Fibroblast of gingiva (primary cell): Measurements from ENCODE around the gene CLEC10A.
"Not testable (repeated sequence)": the region's sequence is repeated elsewhere in the genome, so short reads cannot be mapped to it uniquely, and the experiment has no call there.

ENCODE experiments used
- DNase-seq: peaks from one replicate; pipeline ENCODE4 v3.0.0-alpha.2; 2011; ENCODE audit warnings: low read depth

Gene CLEC10A

DNA sequence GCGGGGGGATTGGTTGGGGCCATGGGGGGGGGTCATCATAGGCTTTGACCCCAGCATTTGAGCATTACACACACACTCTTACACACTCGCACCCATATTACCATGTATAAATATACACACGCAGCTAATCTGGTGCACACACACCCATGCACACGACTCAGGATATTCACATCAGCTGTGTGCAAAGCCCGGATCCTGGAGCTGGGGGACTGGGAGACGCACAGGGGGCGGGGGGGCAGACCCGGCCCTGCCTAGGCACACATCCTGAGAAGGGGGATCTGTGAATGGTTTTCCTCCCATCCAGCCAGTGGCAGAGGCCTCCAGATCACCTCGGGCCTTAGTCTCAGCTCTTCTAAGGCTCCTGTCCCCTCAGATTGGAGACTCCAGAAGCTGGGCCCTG lies 28.9 kb upstream of the CLEC10A start:
- DNase-seq = no peak

- no peak for DNase-seq
Observed at GRCh38 chr17:7108560-7108925, 28.5 kb upstream of the CLEC10A start.

- DNase-seq = no peak
Observed at GRCh38 chr17:7107795-7108559, 27.9 kb upstream of the CLEC10A start.

- no peak for DNase-seq
Observed at GRCh38 chr17:7107012-7107754, 27.1 kb upstream of the CLEC10A start.

- DNase-seq = no peak
Observed at GRCh38 chr17:7102421-7102820, 22.4 kb upstream of the CLEC10A start.

GRCh38 chr17:7101531-7101930 lies 21.5 kb upstream of the CLEC10A start:
- no peak for DNase-seq

- DNase-seq = not testable (repeated sequence)
Observed at GRCh38 chr17:7100641-7101379, 20.8 kb upstream of the CLEC10A start.

DNA sequence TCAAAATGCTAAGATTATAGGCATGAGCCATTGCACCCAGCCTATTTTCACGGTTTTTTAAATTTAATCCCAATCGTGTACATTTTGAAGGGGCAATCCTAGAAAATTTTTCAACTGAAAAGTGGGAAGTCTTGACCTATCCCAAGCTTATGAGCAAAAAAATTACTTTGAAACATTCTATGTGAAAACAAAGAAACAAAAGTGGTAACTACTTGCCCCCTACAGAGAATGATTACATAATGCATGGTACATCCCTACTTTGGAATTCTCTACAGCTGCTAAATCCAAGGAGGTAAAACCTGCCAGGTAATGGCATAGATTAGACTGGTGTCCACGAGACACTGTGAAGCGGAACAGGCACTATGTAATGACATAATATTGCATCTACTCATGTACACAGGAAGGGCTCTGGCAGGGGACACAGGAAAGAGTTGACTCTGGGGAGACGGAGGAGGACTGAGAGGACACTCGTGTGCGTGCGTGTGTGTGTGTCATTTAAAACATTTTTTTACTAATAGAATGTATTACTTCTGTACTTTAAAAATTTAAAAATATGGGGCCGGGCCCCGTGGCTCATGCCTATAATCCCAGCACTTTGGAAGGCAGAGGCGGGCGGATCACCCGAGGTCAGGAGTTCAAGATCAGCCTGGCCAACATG lies 18.9 kb upstream of the CLEC10A start:
- DNase-seq = no peak

DNA sequence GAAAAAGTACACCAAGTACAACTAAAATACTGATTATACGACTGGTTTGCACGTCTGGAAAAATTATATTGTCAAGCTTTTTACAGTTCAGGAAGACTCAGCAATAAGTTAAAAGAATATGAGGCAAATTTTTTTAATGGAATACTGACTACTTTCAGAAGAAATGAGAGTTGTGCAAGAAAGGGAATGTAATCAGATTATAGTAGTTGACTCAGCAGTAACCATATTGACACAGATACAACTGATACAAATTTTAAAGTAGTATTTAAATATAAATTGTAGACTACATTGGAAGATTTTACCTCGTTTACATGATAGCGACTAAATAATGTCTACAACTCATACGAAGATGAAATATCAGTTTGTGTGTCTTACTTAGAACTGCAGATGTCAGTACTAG lies 17.9 kb upstream of the CLEC10A start:
- DNase-seq = no peak

GRCh38 chr17:7095625-7096024 lies 15.6 kb upstream of the CLEC10A start:
- no peak for DNase-seq

DNA sequence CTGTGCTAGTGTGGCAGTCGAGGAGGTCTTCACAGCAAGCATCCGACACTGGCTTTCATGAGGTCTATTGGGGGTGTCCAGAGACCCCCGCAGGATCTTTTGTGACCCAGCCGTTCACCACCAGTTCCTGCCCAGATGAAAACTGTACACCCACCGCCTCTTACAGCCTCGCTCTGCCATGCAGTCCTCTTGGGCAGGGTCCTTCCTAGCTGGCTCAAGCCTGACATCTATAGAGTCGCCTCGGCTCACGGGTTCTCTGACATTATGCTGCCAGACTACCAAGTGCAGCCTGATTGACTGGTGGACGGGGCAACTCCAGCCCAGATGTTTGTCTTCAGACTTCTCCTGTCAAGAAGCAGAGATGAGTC lies 14.6 kb upstream of the CLEC10A start:
- DNase-seq = no peak

DNA sequence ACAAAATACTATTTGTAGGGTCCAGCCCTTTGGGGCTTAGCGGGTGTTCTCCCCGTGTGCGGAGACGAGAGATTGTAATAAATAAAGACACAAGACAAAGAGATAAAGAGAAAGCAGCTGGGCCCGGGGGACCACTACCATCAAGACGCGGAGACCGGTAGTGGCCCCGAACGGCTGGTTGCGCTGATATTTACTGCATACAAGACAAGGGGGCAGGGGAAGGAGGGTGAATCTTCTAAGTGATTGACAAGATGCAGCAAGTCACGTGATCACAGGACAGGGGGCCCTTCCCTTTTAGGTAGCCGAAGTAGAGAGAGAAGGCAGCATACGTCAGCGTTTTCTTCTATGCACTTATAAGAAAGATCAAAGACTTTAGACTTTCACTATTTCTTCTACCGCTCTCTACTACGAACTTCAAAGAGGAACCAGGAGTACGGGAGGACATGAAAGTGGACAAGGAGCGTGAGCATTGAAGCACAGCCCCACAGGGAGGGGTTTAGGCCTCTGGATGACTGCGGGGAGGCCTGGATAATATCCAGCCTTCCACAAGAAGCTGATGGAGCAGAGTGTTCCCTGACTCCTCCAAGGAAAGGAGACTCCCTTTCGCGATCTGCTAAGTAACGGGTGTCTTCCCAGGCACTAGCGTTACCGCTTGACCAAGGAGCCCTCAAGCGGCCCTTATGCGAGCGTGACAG lies 11.4 kb upstream of the CLEC10A start:
- DNase-seq = not testable (repeated sequence)

DNA sequence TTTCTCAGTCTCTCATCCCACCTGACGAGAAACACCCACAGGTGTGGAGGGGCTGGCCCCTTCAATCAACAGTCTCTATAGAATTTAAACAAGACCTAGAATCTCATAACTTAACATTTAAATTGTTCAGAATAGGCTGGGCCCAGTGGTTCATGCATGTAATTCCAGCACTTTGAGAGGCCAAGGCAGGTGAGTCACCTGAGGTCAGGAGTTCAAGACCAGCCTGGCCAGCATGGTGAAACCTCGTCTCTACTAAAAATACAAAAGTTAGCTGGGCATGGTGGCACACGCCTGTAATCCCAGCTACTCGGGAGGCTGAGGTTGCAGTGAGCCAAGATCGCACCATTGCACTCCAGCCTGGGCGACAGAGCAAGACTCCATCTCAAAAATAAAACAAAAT lies 9.5 kb upstream of the CLEC10A start:
- not testable (repeated sequence) for DNase-seq

GRCh38 chr17:7088442-7088841 lies 8.4 kb upstream of the CLEC10A start:
- not testable (repeated sequence) for DNase-seq

- no peak for DNase-seq
Observed at GRCh38 chr17:7084088-7084487, 4.0 kb upstream of the CLEC10A start.

DNA sequence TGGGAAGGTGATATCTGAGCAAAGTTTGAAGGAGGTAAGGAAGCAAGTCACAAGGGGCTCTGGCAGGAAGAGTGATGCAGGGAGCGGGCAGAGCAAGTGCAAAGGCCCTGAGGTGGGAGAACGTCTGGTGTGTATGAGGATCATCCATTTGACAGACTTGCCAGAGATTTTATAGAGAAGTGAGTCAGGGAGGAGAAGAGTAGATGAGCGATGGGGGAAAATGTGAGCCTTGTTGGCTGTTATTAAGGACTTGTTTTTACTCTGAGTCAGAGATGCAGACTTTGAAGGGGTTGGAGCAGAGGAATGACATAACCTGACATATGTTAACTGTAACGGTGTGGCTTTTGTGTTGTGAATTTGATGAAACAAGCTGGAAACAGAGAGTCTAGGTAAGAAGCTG lies 3.5 kb upstream of the CLEC10A start:
- DNase-seq = no peak

DNA sequence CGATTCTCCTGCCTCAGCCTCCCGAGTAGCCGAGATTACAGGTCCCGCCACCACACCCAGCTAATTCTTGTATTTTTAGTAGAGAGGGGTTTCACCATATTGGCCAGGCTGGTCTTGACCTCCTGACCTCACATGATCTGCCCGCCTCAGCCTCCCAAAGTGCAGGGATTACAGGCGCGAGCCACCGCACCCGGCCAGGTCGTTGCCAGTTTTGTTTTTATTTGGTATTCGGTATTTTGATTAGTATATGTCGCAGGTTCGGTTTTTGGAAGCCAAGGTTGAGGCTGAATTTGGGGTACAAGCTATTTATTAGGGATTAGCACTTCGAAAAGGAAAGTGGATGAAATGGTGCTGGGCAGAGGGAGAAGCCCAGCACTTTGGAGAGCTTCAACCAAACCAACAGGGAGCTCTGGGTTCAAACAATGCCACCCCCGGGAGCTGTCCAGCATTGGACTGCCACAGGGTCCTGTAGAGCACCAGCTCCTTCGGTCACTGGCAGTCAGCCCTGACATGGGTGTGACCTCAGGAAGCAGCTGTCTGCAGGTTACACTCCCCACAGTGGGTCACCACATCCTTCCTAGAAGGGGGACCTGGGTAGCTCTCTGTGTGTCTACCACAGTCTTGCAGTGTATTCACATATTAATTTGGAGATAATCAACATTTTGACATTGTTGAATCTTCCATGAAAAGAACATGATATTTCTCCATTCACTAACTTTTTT lies 1.5 kb upstream of the CLEC10A start:
- no peak for DNase-seq

DNA sequence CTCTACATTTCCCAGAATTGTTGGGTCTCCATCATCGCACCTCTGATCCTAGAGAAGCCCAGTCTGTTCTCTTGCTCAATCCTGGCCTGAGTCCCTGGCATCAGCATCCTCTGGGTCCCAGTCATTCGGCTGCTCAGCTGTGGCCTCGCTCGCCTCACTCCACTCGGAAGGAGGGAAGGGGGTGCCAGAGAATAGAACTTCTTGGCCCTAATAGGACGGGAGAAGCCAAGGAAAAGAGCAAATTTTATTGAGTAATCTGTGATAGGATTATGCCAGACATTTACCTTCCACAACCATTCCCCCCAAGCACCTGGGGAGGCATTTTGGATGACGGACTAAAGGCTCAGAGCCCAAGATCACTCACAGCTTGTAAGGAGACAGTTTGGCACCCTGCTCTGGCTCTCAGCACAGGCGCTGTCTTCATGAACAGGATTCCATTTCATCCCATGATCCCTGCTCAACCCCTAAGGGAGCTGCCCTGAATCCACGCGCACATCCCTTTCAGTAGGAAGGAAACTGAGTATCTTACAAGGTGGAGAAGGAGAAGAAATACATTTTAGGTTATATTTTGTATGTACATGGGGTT lies 498 bp upstream of the CLEC10A start:
- no peak for DNase-seq

GRCh38 chr17:7078711-7079110 lies 1.3 kb downstream of the CLEC10A start:
- DNase-seq = no peak

DNA sequence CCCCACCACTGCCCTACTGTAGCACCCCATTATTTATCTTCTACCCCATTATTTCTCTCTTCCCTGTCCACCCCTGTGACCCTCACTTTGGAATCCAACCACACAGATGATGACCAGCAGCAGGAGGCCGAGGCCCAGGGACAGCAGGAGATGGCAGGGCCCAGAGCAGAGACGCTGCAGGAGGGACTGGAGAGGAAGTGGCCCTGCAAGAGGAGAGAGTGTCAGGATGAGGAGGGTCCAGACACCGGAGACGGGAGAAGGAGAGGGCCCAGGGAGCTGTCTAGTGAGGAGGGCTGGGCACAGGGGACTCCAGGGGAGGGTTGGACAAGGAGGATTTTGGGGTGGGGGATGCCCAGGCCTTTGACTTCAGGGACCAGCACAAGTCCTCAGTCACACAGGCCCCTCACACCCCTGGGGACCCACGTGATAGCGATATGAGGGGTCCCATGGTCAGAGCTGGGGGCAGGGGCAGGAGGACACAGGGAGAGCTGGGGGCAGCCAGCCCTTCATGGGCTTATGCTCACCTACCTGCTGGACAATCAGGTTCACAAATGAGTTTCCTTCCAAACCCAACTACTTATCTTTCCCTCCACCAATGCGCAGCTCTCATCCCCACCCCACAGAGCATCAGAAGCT lies 2.0 kb downstream of the CLEC10A start:
- DNase-seq = no peak
